Measurements from ENCODE around the gene NDRG2. TPM values are rescaled to one million over a fixed set of nuclear protein-coding genes. Genes with fewer than 3 reads are reported as not detected.

Gene NDRG2
- polyA plus RNA-seq, 4 donors = 44.5 to 129 (median 71.4) TPM

DNA sequence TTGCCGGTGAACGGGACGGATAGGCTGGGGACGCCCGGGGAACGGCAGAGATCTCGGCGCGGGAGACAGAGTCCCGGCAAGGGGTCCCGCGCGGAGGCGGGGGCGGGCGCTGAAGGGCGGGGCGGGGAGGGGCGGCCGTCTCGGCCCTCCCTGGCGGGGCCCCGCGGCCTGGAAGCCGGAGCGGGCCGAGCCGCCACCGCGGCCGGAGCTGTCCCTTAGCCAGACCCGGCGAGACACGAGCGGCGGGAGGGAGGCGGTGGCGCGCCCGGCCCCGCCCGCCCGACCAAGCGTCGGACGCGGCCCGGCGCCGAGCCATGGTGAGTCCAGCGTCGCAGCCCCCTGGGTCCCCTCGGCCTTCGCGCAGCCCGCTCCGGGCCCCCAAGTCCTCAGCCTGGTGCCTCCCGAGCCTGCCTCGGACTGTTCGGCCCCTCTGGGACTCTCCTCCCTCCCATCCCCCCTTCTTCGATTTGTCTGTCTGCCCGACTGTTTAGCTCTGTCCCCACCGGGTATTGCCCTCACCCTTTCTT lies 45.3 kb upstream of the NDRG2 start, which contains the start of gene ARHGEF40:
Gene ARHGEF40 (plus strand): TSS at position 222 of the 527 bp plus-strand sequence. CDS start 93 bp downstream, at position 315.
- Histone ChIP-seq H3K27me3 (ENCODE audit: control insufficient read depth in 3 of 3, insufficient read depth in 3 of 3, low read length in 3 of 3) (peaks cover 0 to 11% (median 0%) of the 10 kb centered on the region in 3 donors), H3K4me1 (ENCODE audit: control insufficient read depth in 3 of 3, insufficient read depth in 2 of 3, low read depth in 1 of 3, low read length in 2 of 3) (peaks cover 0 to 14% (median 4%) of the 10 kb centered on the region in 3 donors), H3K9me3 (ENCODE audit: control insufficient read depth in 2 of 2, insufficient read depth in 1 of 2, low read depth in 1 of 2, low read length in 1 of 2) (no peaks in the 10 kb centered on the region), H3K4me3 (ENCODE audit: low read depth in 1 of 3, low read length in 3 of 3) (peak within 1 kb of the TSS; percentile 67 to 85 (median 68)), H3K27ac (ENCODE audit: low read depth in 1 of 3, low read length in 2 of 3) (peak within 1 kb of the TSS; percentile 57 to 88 (median 85)), H3K36me3 (ENCODE audit: control insufficient read depth in 3 of 3, insufficient read depth in 2 of 3, low read depth in 1 of 3, low read length in 3 of 3) (peaks cover 0 to 24% (median 2%) of the 10 kb centered on the region in 3 donors)
- DNase-seq (peak; percentile 37 to 73), FAIRE-seq (no peak)
- WGBS, 3 donors = 0 to 1% (median 0%) methylated on average over 19 to 63 of the region's 63 CpGs

DNA sequence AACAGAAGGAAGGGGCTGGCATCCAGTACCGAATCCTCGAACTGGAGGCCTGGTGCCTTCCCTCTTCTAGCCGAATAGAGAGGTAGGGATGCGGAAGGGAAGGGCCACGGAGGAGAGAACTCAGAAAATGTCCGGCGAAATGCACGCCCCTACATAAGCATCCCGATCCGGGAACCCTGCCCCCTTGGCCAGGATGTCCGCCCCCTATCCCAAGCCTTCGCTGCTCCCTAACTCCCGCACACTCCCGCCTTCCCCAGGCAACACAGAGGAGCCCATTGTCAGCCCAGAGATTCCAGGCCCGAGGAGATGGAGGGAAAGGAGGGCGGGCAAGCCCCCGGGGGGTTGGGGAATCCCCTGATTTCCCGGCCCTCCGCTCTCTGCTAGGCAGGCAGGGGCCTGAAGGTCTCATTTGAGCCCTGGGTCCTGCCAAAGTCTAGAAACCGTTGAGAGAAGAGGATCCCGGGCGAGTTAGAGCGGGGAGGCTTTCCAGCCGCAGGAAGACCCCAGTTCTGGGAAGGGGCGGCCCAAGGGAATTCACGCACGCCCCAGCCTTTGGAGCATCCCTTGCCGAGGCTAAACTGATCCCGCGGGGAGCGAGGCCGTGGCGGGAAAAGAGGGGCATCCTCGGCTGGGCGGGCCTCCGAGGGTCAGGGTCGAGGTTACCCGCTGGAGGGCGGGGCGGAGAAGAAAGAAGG lies 44.7 kb upstream of the NDRG2 start:
- FAIRE-seq (no peak), DNase-seq (peak in 1 of 2 donors; percentile 60)
- Histone ChIP-seq H3K4me3 (ENCODE audit: low read depth in 1 of 3, low read length in 3 of 3) (peak overlapping the region; percentile 36 to 68 (median 62)), H3K36me3 (ENCODE audit: control insufficient read depth in 3 of 3, insufficient read depth in 2 of 3, low read depth in 1 of 3, low read length in 3 of 3) (peaks cover 0 to 18% (median 0%) of the 10 kb centered on the region in 3 donors), H3K27me3 (ENCODE audit: control insufficient read depth in 3 of 3, insufficient read depth in 3 of 3, low read length in 3 of 3) (peaks cover 0 to 11% (median 0%) of the 10 kb centered on the region in 3 donors), H3K4me1 (ENCODE audit: control insufficient read depth in 3 of 3, insufficient read depth in 2 of 3, low read depth in 1 of 3, low read length in 2 of 3) (peaks cover 0 to 14% (median 4%) of the 10 kb centered on the region in 3 donors), H3K9me3 (ENCODE audit: control insufficient read depth in 2 of 2, insufficient read depth in 1 of 2, low read depth in 1 of 2, low read length in 1 of 2) (no peaks in the 10 kb centered on the region), H3K27ac (ENCODE audit: low read depth in 1 of 3, low read length in 2 of 3) (peak overlapping the region in 2 of 3 donors; percentile 53 to 85)
- 2 to 5% (median 2%) methylated on average over 31 to 40 of the region's 40 CpGs for WGBS, 3 donors

DNA sequence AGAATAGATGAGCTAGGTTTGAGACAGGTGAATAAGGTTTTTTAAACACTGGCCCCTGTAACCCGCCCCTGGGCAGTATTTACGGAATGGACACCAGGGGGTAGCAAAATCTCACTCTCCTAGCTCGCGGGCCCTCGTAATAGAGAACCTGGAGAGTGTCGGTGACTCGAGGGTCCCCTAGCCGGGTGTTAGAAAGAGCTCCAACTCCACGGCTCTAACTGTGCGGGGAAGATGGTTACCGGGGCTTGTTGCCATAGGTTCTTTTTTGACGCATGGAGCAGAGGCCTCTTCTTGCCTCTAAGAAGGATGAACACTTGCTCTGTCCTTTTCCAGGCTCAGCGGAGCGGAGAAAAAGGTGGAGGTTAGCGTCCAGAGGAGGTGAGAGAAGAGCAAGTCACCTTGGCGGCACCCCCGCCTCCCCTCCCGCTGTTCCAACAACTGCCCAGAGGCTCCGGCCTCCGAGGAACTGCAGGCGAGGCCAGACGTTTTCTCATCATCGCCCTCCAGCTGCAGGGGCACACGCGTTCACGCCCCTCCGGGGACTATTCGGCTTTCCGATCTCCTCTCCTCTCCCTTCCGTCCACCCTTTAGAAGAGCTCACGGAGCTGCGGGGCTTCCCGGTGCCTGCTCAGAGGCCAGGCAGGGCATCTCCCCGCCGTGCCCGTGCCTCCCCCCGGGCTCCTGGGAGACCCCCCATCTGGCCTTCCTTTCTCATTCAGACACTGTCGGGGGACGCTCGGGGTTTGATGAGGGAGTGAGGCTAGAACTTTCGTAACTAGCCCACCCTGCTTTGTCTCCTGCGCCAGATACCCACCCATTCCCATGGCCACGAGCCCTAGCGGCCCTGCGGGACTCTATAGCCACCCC lies 43.9 kb upstream of the NDRG2 start:
- Histone ChIP-seq H3K27ac (ENCODE audit: low read depth in 1 of 3, low read length in 2 of 3) (peak overlapping the region in 2 of 3 donors; percentile 53 to 85), H3K4me1 (ENCODE audit: control insufficient read depth in 3 of 3, insufficient read depth in 2 of 3, low read depth in 1 of 3, low read length in 2 of 3) (peaks cover 0 to 14% (median 4%) of the 10 kb centered on the region in 3 donors), H3K4me3 (ENCODE audit: low read depth in 1 of 3, low read length in 3 of 3) (peak overlapping the region in 2 of 3 donors; percentile 0 to 62), H3K27me3 (ENCODE audit: control insufficient read depth in 3 of 3, insufficient read depth in 3 of 3, low read length in 3 of 3) (peaks cover 0 to 11% (median 0%) of the 10 kb centered on the region in 3 donors), H3K9me3 (ENCODE audit: control insufficient read depth in 2 of 2, insufficient read depth in 1 of 2, low read depth in 1 of 2, low read length in 1 of 2) (no peaks in the 10 kb centered on the region), H3K36me3 (ENCODE audit: control insufficient read depth in 3 of 3, insufficient read depth in 2 of 3, low read depth in 1 of 3, low read length in 3 of 3) (peaks cover 0 to 10% (median 0%) of the 10 kb centered on the region in 3 donors)
- DNase-seq = peak; percentile 68 to 75
- no peak for FAIRE-seq
- 3 to 4% (median 3%) methylated on average over 39 to 45 of the region's 45 CpGs for WGBS, 3 donors

DNA sequence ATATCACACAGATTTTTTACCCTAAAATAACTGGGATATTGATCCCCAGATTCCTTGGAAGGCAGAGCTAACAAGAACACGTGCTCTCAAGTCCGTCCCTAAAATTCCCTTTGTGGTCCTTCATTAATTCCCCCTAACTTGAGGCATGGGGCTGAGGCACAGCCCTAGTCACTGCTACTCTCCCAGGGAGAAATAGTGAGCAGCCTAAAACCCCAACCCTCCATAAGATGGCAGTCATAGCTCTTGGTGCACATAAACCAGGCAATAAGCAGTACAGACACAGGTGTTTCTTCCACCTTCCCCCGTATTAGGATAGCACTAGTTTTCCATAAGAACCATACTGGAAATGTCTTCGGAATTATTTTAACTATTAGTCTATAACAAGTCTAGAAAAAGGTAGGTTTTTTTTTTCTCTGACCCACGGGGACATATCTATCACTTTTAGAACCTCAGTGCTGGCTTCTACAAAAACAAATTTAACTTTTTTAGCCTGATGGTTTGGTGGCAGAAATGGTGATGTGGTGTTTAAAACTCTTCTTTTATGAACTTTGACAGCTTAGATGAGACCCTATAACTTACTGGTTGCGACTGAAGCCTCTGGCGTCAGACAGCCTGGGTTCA lies 42.1 kb upstream of the NDRG2 start:
- DNase-seq (no peak), FAIRE-seq (no peak)
- 59 to 76% (median 68%) methylated on average over 7 of the region's 7 CpGs for WGBS, 3 donors
- no peak overlapping the region for H3K27ac ChIP-seq (ENCODE audit: low read depth in 1 of 3, low read length in 2 of 3)
- no peak overlapping the region for H3K4me3 ChIP-seq (ENCODE audit: low read depth in 1 of 3, low read length in 3 of 3)
- no peaks in the 10 kb centered on the region for H3K36me3 ChIP-seq (ENCODE audit: control insufficient read depth in 3 of 3, insufficient read depth in 2 of 3, low read depth in 1 of 3, low read length in 3 of 3)
- no peaks in the 10 kb centered on the region for H3K9me3 ChIP-seq (ENCODE audit: control insufficient read depth in 2 of 2, insufficient read depth in 1 of 2, low read depth in 1 of 2, low read length in 1 of 2)
- peaks cover 0 to 18% (median 4%) of the 10 kb centered on the region in 3 donors for H3K4me1 ChIP-seq (ENCODE audit: control insufficient read depth in 3 of 3, insufficient read depth in 2 of 3, low read depth in 1 of 3, low read length in 2 of 3)
- H3K27me3 ChIP-seq (ENCODE audit: control insufficient read depth in 3 of 3, insufficient read depth in 3 of 3, low read length in 3 of 3) = peaks cover 0 to 11% (median 0%) of the 10 kb centered on the region in 3 donors

DNA sequence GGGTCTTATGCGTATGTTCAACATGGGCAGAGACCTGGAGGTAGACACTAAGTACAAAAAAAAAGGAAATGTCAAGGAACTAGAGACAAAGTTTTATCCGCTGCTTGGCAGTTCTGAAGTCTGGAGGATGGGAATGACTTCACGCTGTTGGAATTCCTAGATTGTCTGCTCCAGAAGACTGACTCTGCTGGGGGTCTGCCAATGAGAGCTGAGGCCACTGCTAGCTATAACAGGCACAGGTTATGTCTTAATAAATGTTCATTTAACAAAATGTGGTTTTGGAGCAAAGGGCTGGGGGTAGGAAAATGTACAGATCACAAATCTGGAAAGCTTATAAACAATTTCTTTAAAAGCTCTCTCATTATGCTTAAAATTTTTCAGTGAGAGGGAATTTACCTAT lies 38.6 kb upstream of the NDRG2 start:
- Histone ChIP-seq H3K4me3 (ENCODE audit: low read depth in 1 of 3, low read length in 3 of 3) (no peak overlapping the region), H3K27ac (ENCODE audit: low read depth in 1 of 3, low read length in 2 of 3) (no peak overlapping the region), H3K27me3 (ENCODE audit: control insufficient read depth in 3 of 3, insufficient read depth in 3 of 3, low read length in 3 of 3) (no peaks in the 10 kb centered on the region), H3K4me1 (ENCODE audit: control insufficient read depth in 3 of 3, insufficient read depth in 2 of 3, low read depth in 1 of 3, low read length in 2 of 3) (peaks cover 0 to 4% (median 0%) of the 10 kb centered on the region in 3 donors), H3K9me3 (ENCODE audit: control insufficient read depth in 2 of 2, insufficient read depth in 1 of 2, low read depth in 1 of 2, low read length in 1 of 2) (no peaks in the 10 kb centered on the region), H3K36me3 (ENCODE audit: control insufficient read depth in 3 of 3, insufficient read depth in 2 of 3, low read depth in 1 of 3, low read length in 3 of 3) (no peaks in the 10 kb centered on the region)
- 71 to 86% (median 83%) methylated on average over 3 of the region's 3 CpGs for WGBS, 3 donors
- DNase-seq (no peak), FAIRE-seq (no peak)

DNA sequence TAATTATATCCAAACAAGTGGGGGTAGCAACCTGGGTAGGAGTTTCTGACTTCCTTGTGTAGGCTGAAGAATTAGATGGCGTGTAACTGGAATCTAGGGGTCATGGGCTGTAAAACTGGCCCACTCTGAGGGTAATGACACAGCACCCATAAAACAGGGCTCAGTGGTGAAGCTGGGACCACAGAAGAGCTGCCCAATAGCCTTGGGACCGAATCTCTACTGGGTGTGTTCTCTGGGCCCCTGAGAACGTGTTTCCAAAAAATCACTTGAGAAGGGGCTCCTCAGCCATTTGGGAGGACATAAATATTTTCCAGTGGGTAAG lies 36.4 kb upstream of the NDRG2 start:
- Histone ChIP-seq H3K4me1 (ENCODE audit: control insufficient read depth in 3 of 3, insufficient read depth in 2 of 3, low read depth in 1 of 3, low read length in 2 of 3) (peaks cover 0 to 3% (median 0%) of the 10 kb centered on the region in 3 donors), H3K9me3 (ENCODE audit: control insufficient read depth in 2 of 2, insufficient read depth in 1 of 2, low read depth in 1 of 2, low read length in 1 of 2) (no peaks in the 10 kb centered on the region), H3K27ac (ENCODE audit: low read depth in 1 of 3, low read length in 2 of 3) (peak overlapping the region in 1 of 3 donors; percentile 27), H3K36me3 (ENCODE audit: control insufficient read depth in 3 of 3, insufficient read depth in 2 of 3, low read depth in 1 of 3, low read length in 3 of 3) (no peaks in the 10 kb centered on the region), H3K27me3 (ENCODE audit: control insufficient read depth in 3 of 3, insufficient read depth in 3 of 3, low read length in 3 of 3) (no peaks in the 10 kb centered on the region), H3K4me3 (ENCODE audit: low read depth in 1 of 3, low read length in 3 of 3) (no peak overlapping the region)
- DNase-seq = no peak
- WGBS, 3 donors = 73 to 85% (median 77%) methylated on average over 3 of the region's 3 CpGs
- FAIRE-seq = no peak

DNA sequence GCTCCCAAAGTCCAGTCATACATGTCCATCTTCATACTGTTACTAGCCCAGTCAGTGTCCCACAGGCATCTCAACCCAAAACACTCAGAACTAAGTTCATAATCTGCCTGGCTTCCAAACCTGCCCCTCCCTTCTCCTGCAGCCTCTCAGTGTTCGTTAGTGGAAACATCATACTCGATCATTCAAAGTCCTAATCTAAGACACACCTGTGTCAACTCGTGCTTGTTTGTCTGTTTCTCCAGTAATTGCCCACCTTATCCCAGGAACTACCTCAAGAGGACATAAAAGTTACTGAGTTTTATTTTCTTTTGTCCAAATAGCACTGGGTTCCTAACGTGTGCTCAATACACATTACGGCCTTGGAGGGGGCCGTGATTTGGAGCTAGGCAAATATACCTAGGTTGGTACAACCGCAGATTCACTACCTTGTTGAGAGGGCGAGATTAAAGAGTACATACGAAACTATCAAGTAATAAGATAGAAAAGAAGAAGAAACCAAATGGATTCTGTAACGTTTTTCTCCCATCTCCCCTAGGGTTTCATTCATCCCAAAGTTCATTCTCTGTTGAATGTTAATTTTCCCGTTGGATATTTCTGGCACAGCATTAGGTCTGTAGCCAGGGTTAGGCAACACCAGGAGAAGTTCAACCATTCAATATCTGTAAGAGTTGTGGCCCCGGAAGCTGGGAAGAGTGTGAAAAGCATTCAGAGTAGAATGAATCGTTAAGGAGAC lies 35.9 kb upstream of the NDRG2 start:
- Histone ChIP-seq H3K36me3 (ENCODE audit: control insufficient read depth in 3 of 3, insufficient read depth in 2 of 3, low read depth in 1 of 3, low read length in 3 of 3) (no peaks in the 10 kb centered on the region), H3K4me1 (ENCODE audit: control insufficient read depth in 3 of 3, insufficient read depth in 2 of 3, low read depth in 1 of 3, low read length in 2 of 3) (peaks cover 0 to 7% (median 0%) of the 10 kb centered on the region in 3 donors), H3K4me3 (ENCODE audit: low read depth in 1 of 3, low read length in 3 of 3) (no peak overlapping the region), H3K27me3 (ENCODE audit: control insufficient read depth in 3 of 3, insufficient read depth in 3 of 3, low read length in 3 of 3) (no peaks in the 10 kb centered on the region), H3K27ac (ENCODE audit: low read depth in 1 of 3, low read length in 2 of 3) (peak overlapping the region in 1 of 3 donors; percentile 27), H3K9me3 (ENCODE audit: control insufficient read depth in 2 of 2, insufficient read depth in 1 of 2, low read depth in 1 of 2, low read length in 1 of 2) (no peaks in the 10 kb centered on the region)
- DNase-seq (peak in 1 of 2 donors; percentile 31), FAIRE-seq (no peak)
- WGBS, 3 donors = 28 to 66% (median 42%) methylated on average over 13 of the region's 13 CpGs

Measured in small intestine (tissue), 7 donors.